NB4 (cell line): ENCODE measurements around the gene OSBP2.

Experiments used
- CTCF ChIP-seq: IDR thresholded peaks from one replicate; pipeline ENCODE4 v1.5.1; 2012; ENCODE audit warnings: low read depth, low read length
- POLR2A ChIP-seq: IDR thresholded peaks from 2 replicates; pipeline ENCODE4 v1.6.1; 2011; ENCODE audit warnings: mild to moderate bottlenecking; ENCODE audit not compliant: insufficient read length; ENCODE audit errors: extremely low read depth

DNA sequence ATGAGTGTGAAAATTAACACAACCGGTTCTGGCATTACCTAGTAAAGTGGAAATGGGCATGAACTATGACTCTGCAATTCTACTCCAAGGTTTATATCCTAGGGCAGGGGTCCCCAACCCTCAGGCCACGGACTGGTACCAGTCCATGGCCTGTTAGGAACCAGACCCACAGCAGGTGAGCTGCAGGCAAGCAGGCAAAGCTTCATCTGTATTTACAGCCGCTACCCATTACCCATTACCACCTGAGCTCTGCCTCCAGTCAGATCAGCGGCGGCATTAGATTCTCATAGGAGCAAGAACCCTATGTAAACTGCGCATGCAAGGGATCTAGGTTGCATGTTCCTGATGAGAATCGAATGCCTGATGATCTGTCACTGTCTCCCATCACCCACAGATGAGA is 224.1 kb downstream of the OSBP2 start:
- TF ChIP-seq CTCF (no peak), POLR2A (no peak)
